GM12891 (cell line): Measurements from ENCODE around the gene SH3GL2.

Experiments
- PAX5 ChIP-seq: IDR thresholded peaks from 2 replicates; pipeline ENCODE4 v1.6.1; 2011; ENCODE audit warnings: low read length, moderate library complexity, mild to moderate bottlenecking; ENCODE audit not compliant: insufficient read depth, severe bottlenecking
- POLR2A ChIP-seq: IDR thresholded peaks from 2 replicates; pipeline ENCODE4 v1.6.1; 2011; ENCODE audit warnings: low read depth, low read length, control low read depth
- POLR2AphosphoS5 ChIP-seq: IDR thresholded peaks from 2 replicates; pipeline ENCODE4 v1.6.1; 2011; ENCODE audit warnings: low read depth, low read length, control low read depth
- SPI1 ChIP-seq: IDR thresholded peaks from 2 replicates; pipeline ENCODE4 v1.6.1; 2011; ENCODE audit warnings: low read depth, low read length, control low read depth
- TAF1 ChIP-seq: IDR thresholded peaks from 2 replicates; pipeline ENCODE4 v1.6.1; 2011; ENCODE audit warnings: low read depth, low read length, control low read depth

- TF ChIP-seq TAF1 = no peak
- TF ChIP-seq POLR2AphosphoS5 = no peak
- TF ChIP-seq POLR2A = no peak
- TF ChIP-seq PAX5 = no peak
- TF ChIP-seq SPI1 = no peak
Observed at GRCh38 chr9:17658237-17658636, 79.4 kb downstream of the SH3GL2 start.
